ENCODE results near the gene PDIA5.

Gene PDIA5

GRCh38 chr3:123126031-123126430 is 59.2 kb downstream of the PDIA5 start:
- H3K9me3 ChIP-seq (ENCODE audit: control insufficient read depth, low read length), result no peaks in the 10 kb centered on the region
- H3K4me3 ChIP-seq (ENCODE audit: insufficient read depth, low read depth, low read length), result no peak overlapping the region
- H3K27ac ChIP-seq (ENCODE audit: insufficient read depth, low read depth, low read length, poor library complexity, severe bottlenecking), result no peak overlapping the region
- peaks cover 19% of the 10 kb centered on the region for H3K4me1 ChIP-seq (ENCODE audit: control insufficient read depth, insufficient read depth, low read length)
- no peaks in the 10 kb centered on the region for H3K27me3 ChIP-seq (ENCODE audit: control insufficient read depth, insufficient read depth, low read length, poor library complexity, severe bottlenecking)
- H3K36me3 ChIP-seq (ENCODE audit: control insufficient read depth, insufficient read depth, low read length), result no peaks in the 10 kb centered on the region
- WGBS, 2 experiments, result 70 to 73% methylated on average over 6 to 7 of the region's 7 CpGs

GRCh38 chr3:123126653-123127052 is 59.8 kb downstream of the PDIA5 start:
- WGBS, 2 experiments, result 97 to 98% methylated on average over 3 of the region's 3 CpGs

GRCh38 chr3:123129092-123129491 is 62.3 kb downstream of the PDIA5 start:
- no peak overlapping the region for H3K27ac ChIP-seq (ENCODE audit: insufficient read depth, low read depth, low read length, poor library complexity, severe bottlenecking)
- 90 to 98% methylated on average over 3 of the region's 3 CpGs for WGBS, 2 experiments
- H3K4me3 ChIP-seq (ENCODE audit: insufficient read depth, low read depth, low read length), result no peak overlapping the region
- no peaks in the 10 kb centered on the region for H3K9me3 ChIP-seq (ENCODE audit: control insufficient read depth, low read length)
- H3K4me1 ChIP-seq (ENCODE audit: control insufficient read depth, insufficient read depth, low read length), result peaks cover 19% of the 10 kb centered on the region
- H3K27me3 ChIP-seq (ENCODE audit: control insufficient read depth, insufficient read depth, low read length, poor library complexity, severe bottlenecking), result no peaks in the 10 kb centered on the region
- no peaks in the 10 kb centered on the region for H3K36me3 ChIP-seq (ENCODE audit: control insufficient read depth, insufficient read depth, low read length)

More at GRCh38 chr3:123126653-123127052, 59.8 kb downstream of the PDIA5 start:
- Histone ChIP-seq H3K4me1 (ENCODE audit: control insufficient read depth, insufficient read depth, low read length) (peaks cover 19% of the 10 kb centered on the region), H3K4me3 (ENCODE audit: insufficient read depth, low read depth, low read length) (no peak overlapping the region), H3K36me3 (ENCODE audit: control insufficient read depth, insufficient read depth, low read length) (no peaks in the 10 kb centered on the region), H3K9me3 (ENCODE audit: control insufficient read depth, low read length) (no peaks in the 10 kb centered on the region), H3K27ac (ENCODE audit: insufficient read depth, low read depth, low read length, poor library complexity, severe bottlenecking) (no peak overlapping the region), H3K27me3 (ENCODE audit: control insufficient read depth, insufficient read depth, low read length, poor library complexity, severe bottlenecking) (no peaks in the 10 kb centered on the region)

GRCh38 chr3:123129532-123129931 is 62.7 kb downstream of the PDIA5 start:
- Histone ChIP-seq H3K36me3 (ENCODE audit: control insufficient read depth, insufficient read depth, low read length) (no peaks in the 10 kb centered on the region), H3K4me1 (ENCODE audit: control insufficient read depth, insufficient read depth, low read length) (peaks cover 19% of the 10 kb centered on the region), H3K4me3 (ENCODE audit: insufficient read depth, low read depth, low read length) (no peak overlapping the region), H3K9me3 (ENCODE audit: control insufficient read depth, low read length) (no peaks in the 10 kb centered on the region), H3K27ac (ENCODE audit: insufficient read depth, low read depth, low read length, poor library complexity, severe bottlenecking) (no peak overlapping the region), H3K27me3 (ENCODE audit: control insufficient read depth, insufficient read depth, low read length, poor library complexity, severe bottlenecking) (no peaks in the 10 kb centered on the region)
- 91 to 93% methylated on average over 7 of the region's 7 CpGs for WGBS, 2 experiments

GRCh38 chr3:123130079-123130750 is 63.4 kb downstream of the PDIA5 start:
- peaks cover 19% of the 10 kb centered on the region for H3K4me1 ChIP-seq (ENCODE audit: control insufficient read depth, insufficient read depth, low read length)
- H3K9me3 ChIP-seq (ENCODE audit: control insufficient read depth, low read length), result no peaks in the 10 kb centered on the region
- H3K27ac ChIP-seq (ENCODE audit: insufficient read depth, low read depth, low read length, poor library complexity, severe bottlenecking), result no peak overlapping the region
- H3K4me3 ChIP-seq (ENCODE audit: insufficient read depth, low read depth, low read length), result no peak overlapping the region
- WGBS, 2 experiments, result 92 to 95% methylated on average over 12 of the region's 12 CpGs
- H3K27me3 ChIP-seq (ENCODE audit: control insufficient read depth, insufficient read depth, low read length, poor library complexity, severe bottlenecking), result no peaks in the 10 kb centered on the region
- no peaks in the 10 kb centered on the region for H3K36me3 ChIP-seq (ENCODE audit: control insufficient read depth, insufficient read depth, low read length)

- 81 to 82% methylated on average over 10 of the region's 10 CpGs for WGBS, 2 experiments
- no peaks in the 10 kb centered on the region for H3K36me3 ChIP-seq (ENCODE audit: control insufficient read depth, insufficient read depth, low read length)
- no peaks in the 10 kb centered on the region for H3K27me3 ChIP-seq (ENCODE audit: control insufficient read depth, insufficient read depth, low read length, poor library complexity, severe bottlenecking)
Observed at GRCh38 chr3:123134671-123135070, 67.8 kb downstream of the PDIA5 start.

GRCh38 chr3:123137001-123137400 is 70.2 kb downstream of the PDIA5 start:
- Histone ChIP-seq H3K27me3 (ENCODE audit: control insufficient read depth, insufficient read depth, low read length, poor library complexity, severe bottlenecking) (no peaks in the 10 kb centered on the region), H3K4me3 (ENCODE audit: insufficient read depth, low read depth, low read length) (no peak overlapping the region), H3K27ac (ENCODE audit: insufficient read depth, low read depth, low read length, poor library complexity, severe bottlenecking) (no peak overlapping the region), H3K4me1 (ENCODE audit: control insufficient read depth, insufficient read depth, low read length) (peaks cover 8% of the 10 kb centered on the region), H3K9me3 (ENCODE audit: control insufficient read depth, low read length) (no peaks in the 10 kb centered on the region), H3K36me3 (ENCODE audit: control insufficient read depth, insufficient read depth, low read length) (no peaks in the 10 kb centered on the region)
- WGBS, 2 experiments, result 24 to 30% methylated on average over 2 of the region's 2 CpGs

More at GRCh38 chr3:123134671-123135070, 67.8 kb downstream of the PDIA5 start:
- H3K4me1 ChIP-seq (ENCODE audit: control insufficient read depth, insufficient read depth, low read length), result peaks cover 15% of the 10 kb centered on the region
- H3K4me3 ChIP-seq (ENCODE audit: insufficient read depth, low read depth, low read length), result no peak overlapping the region
- no peaks in the 10 kb centered on the region for H3K9me3 ChIP-seq (ENCODE audit: control insufficient read depth, low read length)
- no peak overlapping the region for H3K27ac ChIP-seq (ENCODE audit: insufficient read depth, low read depth, low read length, poor library complexity, severe bottlenecking)

- no peaks in the 10 kb centered on the region for H3K27me3 ChIP-seq (ENCODE audit: control insufficient read depth, insufficient read depth, low read length, poor library complexity, severe bottlenecking)
Observed at GRCh38 chr3:123138839-123139444, 72.1 kb downstream of the PDIA5 start.

GRCh38 chr3:123139522-123139921 is 72.7 kb downstream of the PDIA5 start:
- H3K36me3 ChIP-seq (ENCODE audit: control insufficient read depth, insufficient read depth, low read length), result no peaks in the 10 kb centered on the region
- H3K9me3 ChIP-seq (ENCODE audit: control insufficient read depth, low read length), result no peaks in the 10 kb centered on the region
- WGBS, 2 experiments, result 77 to 78% methylated on average over 5 of the region's 5 CpGs
- no peak overlapping the region for H3K27ac ChIP-seq (ENCODE audit: insufficient read depth, low read depth, low read length, poor library complexity, severe bottlenecking)
- no peak overlapping the region for H3K4me3 ChIP-seq (ENCODE audit: insufficient read depth, low read depth, low read length)
- no peaks in the 10 kb centered on the region for H3K27me3 ChIP-seq (ENCODE audit: control insufficient read depth, insufficient read depth, low read length, poor library complexity, severe bottlenecking)
- peaks cover 8% of the 10 kb centered on the region for H3K4me1 ChIP-seq (ENCODE audit: control insufficient read depth, insufficient read depth, low read length)

More at GRCh38 chr3:123138839-123139444, 72.1 kb downstream of the PDIA5 start:
- Histone ChIP-seq H3K4me1 (ENCODE audit: control insufficient read depth, insufficient read depth, low read length) (peaks cover 8% of the 10 kb centered on the region), H3K27ac (ENCODE audit: insufficient read depth, low read depth, low read length, poor library complexity, severe bottlenecking) (no peak overlapping the region), H3K36me3 (ENCODE audit: control insufficient read depth, insufficient read depth, low read length) (no peaks in the 10 kb centered on the region), H3K4me3 (ENCODE audit: insufficient read depth, low read depth, low read length) (no peak overlapping the region), H3K9me3 (ENCODE audit: control insufficient read depth, low read length) (no peaks in the 10 kb centered on the region)
- 89 to 91% methylated on average over 8 of the region's 8 CpGs for WGBS, 2 experiments

GRCh38 chr3:123140550-123140949 is 73.7 kb downstream of the PDIA5 start:
- Histone ChIP-seq H3K4me3 (ENCODE audit: insufficient read depth, low read depth, low read length) (no peak overlapping the region), H3K4me1 (ENCODE audit: control insufficient read depth, insufficient read depth, low read length) (peaks cover 8% of the 10 kb centered on the region), H3K27me3 (ENCODE audit: control insufficient read depth, insufficient read depth, low read length, poor library complexity, severe bottlenecking) (no peaks in the 10 kb centered on the region), H3K27ac (ENCODE audit: insufficient read depth, low read depth, low read length, poor library complexity, severe bottlenecking) (no peak overlapping the region), H3K36me3 (ENCODE audit: control insufficient read depth, insufficient read depth, low read length) (no peaks in the 10 kb centered on the region), H3K9me3 (ENCODE audit: control insufficient read depth, low read length) (no peaks in the 10 kb centered on the region)
- WGBS, 2 experiments, result 82% methylated on average over 9 of the region's 9 CpGs
